HG03565 (cell line): ENCODE results near the gene PI4KA.
A peak's percentile ranks its signal among the peaks of the same experiment; 100 is the strongest.
"Not testable (repeated sequence)": the region's sequence is repeated elsewhere in the genome, so short reads cannot be mapped to it uniquely, and the experiment has no call there.

Experiments
- ATAC-seq: cut with Tn5 transposase; IDR thresholded peaks from one replicate; pipeline ENCODE4 v1.9.1; 2021; ENCODE audit warnings: mild to moderate bottlenecking, moderate library complexity; ENCODE audit not compliant: unreplicated experiment

Gene PI4KA

DNA sequence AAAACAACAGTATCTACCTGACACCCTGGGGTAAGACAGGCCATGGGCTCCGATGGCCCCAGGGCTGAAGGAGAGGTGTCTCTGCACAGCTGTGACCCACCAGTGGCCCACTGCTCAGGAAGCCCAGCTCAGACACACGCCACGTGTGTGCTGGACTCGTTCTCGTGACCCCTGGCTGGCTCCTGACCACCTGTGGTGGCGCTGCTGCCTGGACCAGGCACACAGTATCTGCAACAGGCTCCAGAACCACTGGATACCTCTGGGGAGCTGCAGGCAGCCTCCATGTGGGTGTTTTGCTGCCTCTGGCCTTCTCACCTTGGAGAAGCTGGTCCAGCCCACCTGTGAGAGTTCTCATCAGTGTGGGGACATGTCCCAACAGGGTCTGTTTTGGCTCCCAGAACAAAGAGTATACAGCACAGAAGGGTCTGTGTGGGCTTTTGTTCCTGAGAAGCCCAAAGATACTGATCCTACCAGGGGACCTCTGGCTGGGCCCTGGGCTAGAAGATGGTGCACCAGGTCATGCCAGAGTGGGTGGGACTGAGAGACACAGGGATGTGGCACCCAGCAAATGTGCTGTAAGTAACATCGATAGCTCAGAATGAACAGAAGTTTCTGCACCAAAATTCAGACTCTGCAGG lies 106.4 kb downstream of the PI4KA start:
- ATAC-seq, result no peak

DNA sequence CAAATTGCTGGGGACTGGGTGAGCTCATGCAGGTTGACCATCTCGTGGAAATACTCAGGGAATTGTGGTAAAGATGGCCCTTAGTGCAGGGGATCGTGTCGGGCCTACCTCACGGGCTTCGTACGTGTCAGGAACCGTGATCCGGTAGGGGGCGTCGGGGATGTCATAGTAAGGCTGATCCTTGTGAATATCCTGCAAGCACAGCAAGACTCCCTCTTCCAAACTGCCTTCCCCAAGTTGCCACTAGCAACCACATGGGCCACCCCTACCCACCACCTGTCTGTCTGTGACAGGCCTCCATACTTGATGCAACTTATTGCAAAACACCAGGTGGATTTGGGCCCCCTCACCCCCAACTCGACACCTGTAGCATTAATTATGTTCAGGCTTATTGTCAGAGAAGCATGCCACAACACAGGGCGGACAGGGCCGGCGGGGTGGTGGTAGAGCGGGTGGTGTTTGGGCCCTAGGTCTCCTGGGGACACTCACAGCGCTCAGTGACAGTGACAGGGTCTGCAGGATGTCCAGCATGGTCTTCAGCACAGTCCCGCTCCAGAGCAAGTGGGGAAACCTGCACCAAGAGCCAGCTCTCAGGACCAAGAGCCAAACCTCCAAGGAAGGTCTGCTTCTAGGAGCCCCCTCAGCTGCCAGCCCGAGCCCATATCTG lies 107.3 kb downstream of the PI4KA start:
- no peak for ATAC-seq

DNA sequence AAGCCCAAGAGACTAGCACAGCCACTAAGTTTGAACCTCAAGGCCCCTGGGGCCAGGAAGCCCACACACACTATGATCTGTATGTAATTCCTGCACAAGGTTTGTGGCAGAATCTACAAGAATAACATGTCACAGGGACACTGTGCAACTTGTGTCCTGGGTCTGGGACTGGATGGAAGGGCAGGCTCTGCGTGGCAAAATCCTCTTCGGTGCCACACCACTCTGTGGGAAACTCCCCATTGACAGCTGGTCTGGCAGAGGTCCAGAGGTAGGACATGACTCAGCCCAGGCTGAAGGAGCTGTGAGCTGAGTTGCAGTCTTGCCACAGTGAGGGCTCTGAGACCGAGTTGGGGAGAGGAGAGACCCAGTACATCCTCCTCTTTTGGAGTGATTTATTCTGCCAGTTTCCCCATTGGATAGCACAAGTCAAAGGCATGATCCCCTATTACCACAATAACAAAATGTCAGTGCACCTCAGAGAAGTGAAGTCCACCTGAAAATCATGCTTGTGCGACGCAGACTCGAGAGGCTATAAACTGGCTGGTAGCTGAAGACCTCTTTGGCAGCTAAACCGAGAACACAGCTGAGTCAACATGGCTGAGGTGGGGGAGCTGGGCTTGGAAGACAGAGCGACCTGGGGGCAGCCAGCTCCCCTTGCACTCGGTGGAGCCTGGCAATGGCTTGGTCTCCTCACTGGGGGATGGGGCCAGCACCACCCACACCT lies 108.0 kb downstream of the PI4KA start:
- ATAC-seq, result peak; percentile 34

DNA sequence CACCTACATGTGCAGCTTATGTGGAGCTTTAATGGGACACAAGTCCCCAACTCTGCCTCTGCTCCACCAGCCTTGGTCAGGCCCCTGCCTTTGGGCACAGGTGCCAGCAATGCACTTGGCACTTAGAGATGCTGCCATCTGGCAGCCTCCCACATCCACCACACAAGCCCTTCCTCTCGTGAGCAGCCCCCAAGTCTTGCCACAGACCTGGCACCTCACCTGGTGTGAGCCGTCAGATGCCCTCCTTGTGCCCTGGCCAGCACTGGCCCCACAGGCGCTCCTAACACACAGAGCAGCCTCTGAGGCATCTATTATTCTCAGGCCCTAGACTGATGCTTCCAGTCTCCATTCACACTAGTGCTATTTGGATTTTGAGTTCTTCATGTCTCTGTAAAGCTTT lies 109.2 kb downstream of the PI4KA start:
- ATAC-seq, result no peak

DNA sequence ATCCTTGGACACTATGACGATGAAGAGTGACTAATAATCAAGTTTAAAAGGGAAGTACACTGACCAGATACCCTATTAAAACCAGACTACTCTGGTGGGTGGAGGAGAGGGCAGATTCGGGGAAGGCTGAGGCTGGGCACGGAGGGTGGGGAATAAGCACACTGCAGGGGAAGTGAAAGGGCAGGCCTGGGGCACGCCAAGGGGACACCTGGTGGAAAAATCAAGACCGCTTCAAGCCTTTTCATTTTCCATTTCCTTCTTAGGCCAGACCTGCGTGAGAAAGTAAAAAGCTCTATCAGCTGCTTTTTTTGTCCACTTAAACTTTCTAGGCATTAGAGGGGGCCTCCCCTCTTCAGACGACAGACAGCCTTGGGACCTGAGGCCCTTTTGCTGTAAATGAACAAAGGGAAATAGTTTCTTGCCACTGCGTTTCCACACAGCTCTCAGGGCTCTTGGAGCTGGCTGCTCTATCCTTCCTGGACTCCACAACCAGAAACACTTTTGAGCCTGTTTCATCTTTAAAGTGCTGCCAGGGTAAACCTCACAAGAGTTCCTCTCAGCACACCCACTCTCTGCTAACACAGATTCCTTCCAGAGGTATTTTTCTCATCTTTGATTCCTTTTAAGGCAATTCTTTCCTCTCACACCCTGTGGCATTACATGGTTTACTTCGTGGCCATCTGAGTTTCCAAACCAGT lies 109.7 kb downstream of the PI4KA start:
- peak; percentile 41 for ATAC-seq

DNA sequence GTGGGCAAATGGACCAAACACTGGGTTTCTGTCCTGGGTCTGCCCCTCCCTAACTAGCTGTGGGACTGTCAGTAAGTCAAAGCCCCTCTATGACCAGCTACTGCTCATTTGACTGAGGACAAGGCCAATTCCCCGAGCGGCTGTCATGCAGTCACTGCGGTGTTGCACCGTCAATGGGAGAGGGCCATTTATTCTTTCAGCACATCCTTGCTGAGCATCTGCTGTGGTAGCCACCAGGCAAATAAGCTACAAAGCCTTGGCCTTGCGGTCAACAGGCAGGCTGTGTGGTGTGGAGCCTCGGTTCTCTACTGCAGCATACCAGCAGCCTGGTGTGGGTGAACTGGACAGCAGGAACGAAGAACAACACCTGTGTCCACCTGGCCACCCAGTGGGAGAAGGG lies 110.5 kb downstream of the PI4KA start:
- ATAC-seq, result no peak

DNA sequence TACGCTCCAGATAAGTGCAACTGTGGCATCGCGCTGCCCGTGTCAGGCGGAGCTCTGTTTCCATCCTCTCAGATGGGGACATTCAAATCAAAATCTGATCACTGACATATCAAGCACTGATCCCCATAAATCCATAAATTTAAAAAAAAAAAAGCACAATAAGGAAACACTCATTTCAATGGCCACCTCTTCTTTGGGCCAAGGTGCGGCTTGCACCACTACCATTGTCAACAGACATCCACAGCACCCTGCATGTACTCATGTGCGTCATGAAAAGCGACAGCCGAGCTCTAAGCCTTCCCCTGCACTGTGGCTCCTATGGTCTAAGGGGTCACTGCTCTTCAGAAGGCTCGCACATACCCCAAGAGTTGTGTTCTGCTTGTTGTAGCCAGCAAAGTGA lies 111.4 kb downstream of the PI4KA start:
- no peak for ATAC-seq

DNA sequence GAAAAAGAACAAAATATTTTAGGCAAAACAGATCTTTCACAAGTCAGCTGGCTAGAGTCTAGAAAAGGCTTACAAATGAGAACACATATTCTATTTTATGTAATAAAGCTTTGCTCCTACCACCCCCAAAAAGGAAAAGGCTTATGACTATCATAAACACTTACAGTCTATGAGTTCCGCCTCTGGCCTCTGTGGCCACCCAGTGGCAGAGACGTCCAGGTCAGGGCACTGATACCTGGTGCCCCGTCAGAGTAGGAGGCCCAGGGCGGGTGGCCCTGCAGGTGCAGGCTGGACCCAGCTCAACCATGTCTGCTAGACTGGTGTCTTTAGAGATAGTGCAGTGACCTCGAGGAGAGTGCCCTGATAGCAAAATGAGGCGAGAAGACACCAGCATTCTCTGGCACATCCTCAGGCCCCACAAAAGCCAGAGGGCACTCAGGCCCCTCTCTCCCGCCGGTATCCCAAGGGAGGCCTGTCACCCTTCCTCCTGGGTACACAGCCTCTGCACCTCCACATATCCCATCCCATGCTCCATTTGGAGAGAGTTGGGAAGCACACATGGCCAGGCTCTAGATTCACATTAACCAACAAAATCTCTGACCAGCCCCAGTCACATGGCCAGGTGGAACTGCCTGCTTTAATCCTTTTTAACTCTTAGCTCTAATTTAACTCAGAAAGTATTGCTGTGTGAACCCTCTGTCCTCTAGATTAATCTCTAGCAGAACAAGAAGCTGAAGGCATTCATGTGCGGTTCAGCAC lies 112.0 kb downstream of the PI4KA start:
- ATAC-seq, result no peak

DNA sequence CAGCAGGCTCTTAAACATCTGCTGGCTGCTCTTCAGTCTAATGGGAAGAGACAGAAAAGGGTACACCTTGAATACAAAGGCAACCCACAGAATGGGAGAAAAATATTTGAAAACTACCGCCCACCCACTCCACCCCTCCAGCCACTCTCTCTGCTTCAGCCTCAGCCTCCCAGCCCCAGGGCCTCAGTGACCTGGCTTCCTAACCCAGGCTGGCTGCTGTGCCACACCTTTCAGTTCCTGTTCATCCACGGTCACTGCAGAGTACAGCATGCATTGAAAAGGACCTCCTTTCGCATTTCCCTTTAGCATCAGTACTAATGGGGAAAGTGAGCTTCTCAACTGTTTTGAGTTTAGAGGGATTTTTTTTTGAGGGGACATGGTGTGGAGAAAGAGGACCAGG lies 113.5 kb downstream of the PI4KA start:
- no peak for ATAC-seq

DNA sequence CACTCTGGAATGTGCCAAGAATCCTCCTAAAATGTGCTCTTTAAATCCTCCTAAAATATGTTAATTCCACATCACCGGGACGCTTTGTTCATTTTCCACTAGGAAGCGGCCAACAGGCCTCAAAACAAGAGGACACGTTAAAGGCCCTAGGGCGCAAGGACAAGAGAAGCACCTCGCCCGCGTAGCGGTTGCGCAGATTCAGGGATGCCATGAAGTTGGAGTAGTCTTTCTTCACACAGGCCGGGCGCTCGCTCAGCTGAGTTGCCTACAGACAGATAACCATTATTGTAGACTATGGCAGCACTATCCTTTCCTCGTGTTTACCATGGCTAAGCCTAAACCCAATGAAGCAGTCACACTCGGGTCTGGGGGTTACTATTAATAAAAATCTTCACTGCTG lies 114.2 kb downstream of the PI4KA start:
- no peak for ATAC-seq

DNA sequence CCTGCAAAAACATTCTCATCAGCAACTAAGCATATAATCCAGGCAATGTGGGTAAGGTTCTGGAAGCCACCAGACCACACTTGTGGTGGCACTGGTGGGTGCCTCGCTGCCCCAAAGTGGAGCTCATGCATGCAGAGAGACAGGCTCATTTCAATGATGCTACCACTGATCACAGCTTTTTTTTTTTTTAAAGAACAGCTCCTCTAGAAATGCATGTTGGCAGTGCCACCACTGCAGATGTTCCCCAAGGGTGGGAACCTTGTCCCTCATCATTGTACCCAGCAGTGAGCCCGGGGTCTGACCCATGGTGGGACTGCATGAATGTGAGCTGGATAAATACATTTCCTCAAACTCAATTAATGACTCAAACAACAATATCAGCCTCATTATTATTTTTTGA lies 115.8 kb downstream of the PI4KA start:
- no peak for ATAC-seq

DNA sequence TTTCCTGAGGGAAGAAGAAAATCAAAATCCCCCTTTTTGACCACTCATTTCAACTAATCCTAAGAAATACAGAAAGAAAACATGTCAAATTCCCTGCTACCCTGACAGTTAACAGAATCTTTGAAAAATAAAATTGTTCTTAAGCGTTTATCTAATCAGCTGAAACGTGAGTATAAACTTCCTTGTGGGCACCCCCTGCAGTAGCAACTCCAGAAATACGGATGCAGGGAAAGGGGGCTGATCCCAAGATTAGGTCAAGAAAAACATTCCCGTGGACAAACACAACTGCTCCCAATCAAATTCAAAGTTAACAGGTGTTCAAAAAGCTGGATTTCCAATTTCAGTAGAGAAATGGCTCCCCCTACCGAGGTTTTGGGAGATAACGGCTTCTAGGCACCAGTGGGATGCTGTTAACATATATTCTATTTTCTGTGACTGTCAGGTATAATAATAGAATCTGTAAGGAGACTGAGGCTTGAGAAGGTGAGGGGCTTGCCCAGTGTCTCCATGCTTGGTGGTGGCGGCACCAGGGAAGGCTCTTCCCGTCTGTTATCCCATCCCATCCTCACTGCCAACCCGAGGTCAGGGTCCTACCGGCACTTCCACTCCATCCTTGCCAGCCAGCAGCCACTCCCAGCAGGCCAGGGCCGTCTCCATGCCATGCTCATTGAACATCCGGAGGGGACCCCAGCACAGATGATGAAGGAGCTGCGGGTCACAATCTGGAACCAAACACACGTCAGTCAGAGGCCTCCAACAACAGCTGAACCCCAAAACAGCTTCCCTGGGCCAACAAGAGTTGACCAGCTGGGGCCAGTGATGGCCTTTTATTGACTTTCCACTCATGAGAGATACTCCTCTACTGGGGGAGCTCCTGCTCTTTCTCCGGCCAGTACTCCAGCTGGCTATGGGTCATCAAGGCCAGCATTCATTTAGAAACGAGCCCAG lies 116.7 kb downstream of the PI4KA start:
- no peak for ATAC-seq

DNA sequence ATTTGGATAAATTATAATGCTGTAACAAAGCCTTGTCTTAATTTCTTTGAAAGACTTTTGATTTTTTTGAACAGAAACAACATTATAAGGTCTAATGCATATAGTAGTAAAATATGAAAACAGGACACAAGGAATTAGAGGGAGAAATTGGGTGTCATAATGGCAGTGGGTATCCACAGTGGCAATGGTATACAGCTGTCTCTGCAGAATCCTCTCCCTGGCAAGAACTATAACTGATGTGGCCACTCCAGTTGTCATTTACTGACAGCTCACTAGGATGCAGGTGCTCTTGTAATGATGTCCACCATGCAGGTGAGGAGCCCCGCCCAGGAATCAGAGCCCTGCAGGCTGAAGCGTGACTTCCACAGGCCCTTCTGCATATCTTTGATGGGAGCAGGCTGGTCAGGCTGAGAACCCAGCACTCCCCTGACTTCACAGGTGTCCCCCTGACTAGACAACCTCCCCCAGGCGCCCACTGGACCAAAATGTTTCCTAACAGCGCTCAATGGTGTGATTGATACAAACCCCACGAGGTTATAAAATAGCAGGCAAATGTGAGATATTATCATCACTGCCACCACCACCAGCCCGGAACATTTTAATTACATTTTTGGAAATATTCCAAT lies 117.5 kb downstream of the PI4KA start:
- no peak for ATAC-seq

DNA sequence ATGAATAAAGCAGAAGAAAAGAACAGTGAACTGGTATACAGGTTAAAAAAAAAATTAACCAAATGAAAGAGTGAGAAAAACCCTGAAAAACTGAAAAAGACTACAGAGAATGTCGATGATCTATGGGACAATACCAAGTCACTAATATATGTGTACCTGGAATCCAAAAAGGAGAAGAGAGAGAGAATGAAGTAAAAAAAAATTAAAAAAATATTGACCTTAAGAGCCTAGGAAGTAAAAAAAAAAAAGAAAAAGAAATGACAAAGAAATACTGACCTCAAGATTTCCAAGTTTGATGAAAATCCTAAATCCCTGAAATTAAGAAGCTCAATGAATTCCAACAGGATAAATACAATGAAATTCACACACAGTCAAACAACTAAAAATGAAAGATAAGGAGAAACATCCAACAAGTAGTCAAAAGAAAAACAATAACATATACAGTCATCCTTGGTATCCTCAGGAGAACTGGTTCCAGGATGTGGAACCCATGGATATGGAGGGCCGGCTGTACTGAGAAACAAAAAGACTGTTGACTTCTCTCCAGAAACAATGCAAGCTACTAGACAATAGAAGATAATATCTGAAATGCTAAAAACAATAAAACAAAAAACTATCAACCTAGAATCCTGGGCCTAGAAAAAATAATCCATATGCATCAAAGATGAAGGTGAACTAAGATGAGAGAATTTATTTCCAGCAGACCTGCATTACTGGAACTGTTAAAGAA lies 118.2 kb downstream of the PI4KA start:
- no peak for ATAC-seq

DNA sequence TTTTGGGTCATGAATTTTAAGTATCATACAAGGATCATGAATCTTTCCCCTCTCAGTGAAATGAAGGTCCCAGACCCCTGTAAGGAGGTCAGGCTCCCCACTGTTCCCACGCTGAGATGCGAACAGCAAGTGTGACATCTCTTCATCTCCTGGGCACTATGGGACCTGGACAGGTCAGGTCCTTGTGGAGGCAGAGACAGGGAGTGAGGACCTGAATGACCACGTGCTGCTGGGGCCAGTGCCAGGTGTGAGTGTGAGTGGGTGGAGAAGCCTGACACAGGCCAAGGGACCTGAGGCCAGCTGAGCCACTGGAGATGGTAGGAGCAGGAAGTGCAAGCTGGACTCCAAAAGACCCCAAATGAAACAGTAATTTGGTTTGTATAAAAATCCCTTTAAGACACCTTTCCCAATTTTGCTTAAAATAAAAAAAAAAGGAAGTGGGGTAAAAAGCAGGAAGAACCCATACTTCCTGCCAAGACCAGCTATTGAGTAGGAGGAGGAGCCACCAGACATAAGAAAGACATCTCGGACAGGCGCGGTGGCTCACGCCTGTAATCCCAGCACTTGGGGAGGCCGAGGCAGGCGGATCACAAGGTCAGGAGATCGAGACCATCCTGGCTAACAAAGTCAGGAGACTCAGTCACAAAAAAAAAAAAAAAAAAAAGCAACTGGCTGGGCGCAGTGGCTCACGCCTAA lies 120.1 kb downstream of the PI4KA start:
- no peak for ATAC-seq

DNA sequence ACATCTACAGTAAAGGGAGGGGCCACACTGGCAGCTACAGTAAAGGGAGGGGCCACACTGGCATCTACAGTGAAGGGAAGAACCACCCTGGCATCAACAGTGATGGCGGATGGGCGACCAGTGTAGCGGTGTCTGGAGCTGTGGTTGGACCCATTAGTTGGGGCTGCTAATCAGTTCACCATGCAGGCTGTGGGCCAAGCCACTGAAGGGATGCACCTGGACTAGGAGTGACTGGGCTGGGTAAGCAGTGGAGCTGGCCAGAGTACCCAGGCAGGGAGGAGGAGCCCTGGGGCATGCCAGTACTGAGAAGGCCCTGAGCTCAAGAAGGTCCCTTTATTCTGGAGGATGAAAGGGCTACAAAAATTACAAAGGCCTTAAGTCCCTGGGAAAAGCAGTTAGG lies 121.7 kb downstream of the PI4KA start:
- not testable (repeated sequence) for ATAC-seq

DNA sequence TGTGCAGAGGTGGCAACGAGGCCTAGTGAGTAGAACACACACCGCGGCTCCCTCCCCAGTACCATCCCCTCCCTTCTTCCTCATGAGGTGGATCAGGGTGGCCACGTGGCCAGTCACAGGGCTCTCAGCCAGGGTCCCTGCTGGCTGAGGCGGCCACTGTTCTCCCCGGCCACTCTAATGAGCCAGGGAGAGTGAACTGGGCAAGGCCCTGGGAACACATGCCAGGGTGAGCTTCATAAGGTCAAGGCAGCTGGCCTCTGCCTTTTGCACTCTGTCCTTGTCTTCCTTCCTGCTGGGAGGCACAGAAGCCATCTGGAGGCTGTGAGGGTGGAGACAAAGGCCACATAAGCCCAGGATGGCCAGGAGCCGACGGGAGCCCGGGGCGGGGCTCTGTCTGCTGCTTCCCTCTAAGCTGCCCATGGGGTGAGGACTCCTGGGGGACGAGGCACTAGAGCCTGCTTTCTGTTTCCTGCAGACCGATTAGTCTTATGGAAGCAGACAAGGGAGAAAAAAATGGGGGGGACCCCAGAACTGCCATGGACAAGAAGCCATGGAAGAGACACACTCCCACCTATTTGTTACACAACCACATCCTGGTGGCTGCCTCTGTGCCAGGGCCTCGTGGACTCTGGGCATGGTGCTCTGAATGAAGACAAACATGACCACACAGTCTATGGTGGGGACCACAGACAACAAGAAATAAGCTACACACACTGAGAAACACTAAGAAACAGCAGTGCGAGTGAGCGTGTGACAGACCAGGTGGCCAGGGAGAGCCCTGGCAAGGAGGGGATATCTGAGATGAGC lies 123.1 kb downstream of the PI4KA start:
- ATAC-seq, result not testable (repeated sequence)
